ENCODE measurements around the gene KRT83.

GRCh38 chr12:52344111-52344510 is 22.9 kb upstream of the KRT83 start:
- no peak for TF ChIP-seq POLR2A (IDR thresholded peaks at IDR 0.05)
- TF ChIP-seq, protein P1, sequence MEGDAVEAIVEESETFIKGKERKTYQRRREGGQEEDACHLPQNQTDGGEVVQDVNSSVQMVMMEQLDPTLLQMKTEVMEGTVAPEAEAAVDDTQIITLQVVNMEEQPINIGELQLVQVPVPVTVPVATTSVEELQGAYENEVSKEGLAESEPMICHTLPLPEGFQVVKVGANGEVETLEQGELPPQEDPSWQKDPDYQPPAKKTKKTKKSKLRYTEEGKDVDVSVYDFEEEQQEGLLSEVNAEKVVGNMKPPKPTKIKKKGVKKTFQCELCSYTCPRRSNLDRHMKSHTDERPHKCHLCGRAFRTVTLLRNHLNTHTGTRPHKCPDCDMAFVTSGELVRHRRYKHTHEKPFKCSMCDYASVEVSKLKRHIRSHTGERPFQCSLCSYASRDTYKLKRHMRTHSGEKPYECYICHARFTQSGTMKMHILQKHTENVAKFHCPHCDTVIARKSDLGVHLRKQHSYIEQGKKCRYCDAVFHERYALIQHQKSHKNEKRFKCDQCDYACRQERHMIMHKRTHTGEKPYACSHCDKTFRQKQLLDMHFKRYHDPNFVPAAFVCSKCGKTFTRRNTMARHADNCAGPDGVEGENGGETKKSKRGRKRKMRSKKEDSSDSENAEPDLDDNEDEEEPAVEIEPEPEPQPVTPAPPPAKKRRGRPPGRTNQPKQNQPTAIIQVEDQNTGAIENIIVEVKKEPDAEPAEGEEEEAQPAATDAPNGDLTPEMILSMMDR (IDR thresholded peaks at IDR 0.05) = no peak

Measured in testis (tissue), 2 donors.